ENCODE measurements around the gene RNF217. TPM values are rescaled to one million over a fixed set of nuclear protein-coding genes. Genes with fewer than 3 reads are reported as not detected.
A peak's percentile ranks its signal among the peaks of the same experiment; 100 is the strongest.

Gene RNF217
- total and polyA plus RNA-seq, 10 of the 15 experiments (the other 5 are each of a cell fraction or from before 2014, with no cell fraction given) = under 0.01 to 11.7 (median 0.04) TPM; not detected in 3

GRCh38 chr6:125058546-125058945, 96.3 kb downstream of the RNF217 start:
- H3K79me2 ChIP-seq (ENCODE audit: control insufficient read depth, insufficient read depth, low read length) = no peaks in the 10 kb centered on the region
- H3K4me2 ChIP-seq (ENCODE audit: control insufficient read depth, insufficient read depth) = no peak overlapping the region
- H4K20me1 ChIP-seq (ENCODE audit: control insufficient read depth, insufficient read depth) = no peaks in the 10 kb centered on the region
- BruUV-seq (replicated peaks) = no TSS peak
- ChIA-PET POLR2A (no interaction called here), SMC1A (ENCODE audit: uncharacterized antibody, unreplicated experiment) (no interaction called here), RAD21 (ENCODE audit: unreplicated experiment) (no interaction called here), CTCF (no interaction called here)
- H3K27ac ChIP-seq (ENCODE audit: control insufficient read depth, insufficient read depth) = no peak overlapping the region
- H2AFZ ChIP-seq (ENCODE audit: control insufficient read depth, low read depth, low read length) = no peak overlapping the region
- ATAC-seq = no peak
- no peak for TF ChIP-seq TCF7 (IDR thresholded peaks at IDR 0.05; ENCODE audit: borderline replicate concordance)
- no peaks in the 10 kb centered on the region for H3K9me3 ChIP-seq (replicated peaks; ENCODE audit: control insufficient read depth, insufficient read depth, low read length)
- H3K27me3 ChIP-seq (replicated peaks in 1 of 2; ENCODE audit: control insufficient read depth in 2 of 2, insufficient read depth in 2 of 2, low read length in 1 of 2) = no peaks in the 10 kb centered on the region
- no peak overlapping the region for H3K4me3 ChIP-seq
- no peak overlapping the region for H3K9ac ChIP-seq (ENCODE audit: control insufficient read depth, insufficient read depth, low read length)
- intact Hi-C loops (cut with micrococcal nuclease; ENCODE audit: unreplicated experiment) = no loop called here
- in situ Hi-C loops (cut with MboI) = no loop called here
- no peaks in the 10 kb centered on the region for H3K4me1 ChIP-seq (ENCODE audit: control insufficient read depth, insufficient read depth, low read length)
- no peak for FAIRE-seq
- no peak for DNase-seq (ENCODE audit: low read depth, low spot score)
- H3K36me3 ChIP-seq (ENCODE audit: control insufficient read depth in 2 of 2, insufficient read depth in 2 of 2, low read length in 1 of 2) = no peaks in the 10 kb centered on the region
- WGBS (ENCODE audit: insufficient coverage, insufficient replicate concordance, low lambda C conversion rate, missing lambda C conversion rate) = 0% methylated on average over 1 of the region's 1 CpG

- no peaks in the 10 kb centered on the region for H3K9me3 ChIP-seq (replicated peaks; ENCODE audit: control insufficient read depth, insufficient read depth, low read length)
- DNase-seq (ENCODE audit: low read depth, low spot score) = no peak
- no peaks in the 10 kb centered on the region for H3K79me2 ChIP-seq (ENCODE audit: control insufficient read depth, insufficient read depth, low read length)
- no peak for FAIRE-seq
- intact Hi-C loops (cut with micrococcal nuclease; ENCODE audit: unreplicated experiment) (no loop called here), in situ Hi-C loops (cut with MboI) (no loop called here)
- H3K4me2 ChIP-seq (ENCODE audit: control insufficient read depth, insufficient read depth) = no peak overlapping the region
- no peak overlapping the region for H3K4me3 ChIP-seq
- ChIA-PET POLR2A (no interaction called here), SMC1A (ENCODE audit: uncharacterized antibody, unreplicated experiment) (no interaction called here), RAD21 (ENCODE audit: unreplicated experiment) (no interaction called here), CTCF (no interaction called here)
- no peaks in the 10 kb centered on the region for H3K27me3 ChIP-seq (replicated peaks in 1 of 2; ENCODE audit: control insufficient read depth in 2 of 2, insufficient read depth in 2 of 2, low read length in 1 of 2)
- no peak overlapping the region for H2AFZ ChIP-seq (ENCODE audit: control insufficient read depth, low read depth, low read length)
- no TSS peak for BruUV-seq (replicated peaks)
- no peaks in the 10 kb centered on the region for H3K36me3 ChIP-seq (ENCODE audit: control insufficient read depth in 2 of 2, insufficient read depth in 2 of 2, low read length in 1 of 2)
- 0 out of 3 replicates have a peak, but pooled peaks have one; percentile 21 for ATAC-seq
- no peak overlapping the region for H3K27ac ChIP-seq (ENCODE audit: control insufficient read depth, insufficient read depth)
- TF ChIP-seq ZNF217 (IDR thresholded peaks at IDR 0.05) = no peak
- TF ChIP-seq ZNF24 (IDR thresholded peaks at IDR 0.05) = no peak
- TF ChIP-seq MLLT1 (IDR thresholded peaks at IDR 0.05) = no peak
- no peak for TF ChIP-seq YBX1 (IDR thresholded peaks at IDR 0.05)
- no peak for TF ChIP-seq KLF5 (IDR thresholded peaks at IDR 0.05; ENCODE audit: partially characterized antibody)
- TF ChIP-seq SMAD1 (IDR thresholded peaks at IDR 0.05; ENCODE audit: low read depth, partially characterized antibody) = no peak
- peak; percentile 35; the same call in 1 of the 2 replicates for TF ChIP-seq MTA2 (IDR thresholded peaks at IDR 0.05; ENCODE audit: low read depth)
- TF ChIP-seq JUNB (IDR thresholded peaks at IDR 0.05) = peak; percentile 32; the same call in 1 of the 2 replicates
- TF ChIP-seq SUZ12 (IDR thresholded peaks at IDR 0.05; ENCODE audit: unreplicated experiment) = no peak
- TF ChIP-seq PML (IDR thresholded peaks at IDR 0.05; ENCODE audit: low read length) = no peak
- TF ChIP-seq MEF2B (IDR thresholded peaks at IDR 0.05; ENCODE audit: partially characterized antibody, poor library complexity, severe bottlenecking) = peak; percentile 13
- no peak for TF ChIP-seq CHD4 (IDR thresholded peaks at IDR 0.05)
- no peaks in the 10 kb centered on the region for H4K20me1 ChIP-seq (ENCODE audit: control insufficient read depth, insufficient read depth)
- H3K4me1 ChIP-seq (ENCODE audit: control insufficient read depth, insufficient read depth, low read length) = no peaks in the 10 kb centered on the region
- no peak overlapping the region for H3K9ac ChIP-seq (ENCODE audit: control insufficient read depth, insufficient read depth, low read length)
- 35% methylated on average over 2 of the region's 2 CpGs for WGBS (ENCODE audit: insufficient coverage, insufficient replicate concordance, low lambda C conversion rate, missing lambda C conversion rate)
Measured at GRCh38 chr6:125063307-125063706, 101.1 kb downstream of the RNF217 start.
